ENCODE data around the gene TBC1D3B.
"Not testable (repeated sequence)": the region's sequence is repeated elsewhere in the genome, so short reads cannot be mapped to it uniquely, and the experiment has no call there.

TBC1D3B gene

GRCh38 chr17:36198831-36199465 is 22.5 kb upstream of the TBC1D3B start:
- no peak for DNase-seq

- DNase-seq: no peak
Measured at GRCh38 chr17:36197387-36197703, 20.9 kb upstream of the TBC1D3B start.

GRCh38 chr17:36196131-36196486 is 19.7 kb upstream of the TBC1D3B start:
- no peak for DNase-seq

DNA sequence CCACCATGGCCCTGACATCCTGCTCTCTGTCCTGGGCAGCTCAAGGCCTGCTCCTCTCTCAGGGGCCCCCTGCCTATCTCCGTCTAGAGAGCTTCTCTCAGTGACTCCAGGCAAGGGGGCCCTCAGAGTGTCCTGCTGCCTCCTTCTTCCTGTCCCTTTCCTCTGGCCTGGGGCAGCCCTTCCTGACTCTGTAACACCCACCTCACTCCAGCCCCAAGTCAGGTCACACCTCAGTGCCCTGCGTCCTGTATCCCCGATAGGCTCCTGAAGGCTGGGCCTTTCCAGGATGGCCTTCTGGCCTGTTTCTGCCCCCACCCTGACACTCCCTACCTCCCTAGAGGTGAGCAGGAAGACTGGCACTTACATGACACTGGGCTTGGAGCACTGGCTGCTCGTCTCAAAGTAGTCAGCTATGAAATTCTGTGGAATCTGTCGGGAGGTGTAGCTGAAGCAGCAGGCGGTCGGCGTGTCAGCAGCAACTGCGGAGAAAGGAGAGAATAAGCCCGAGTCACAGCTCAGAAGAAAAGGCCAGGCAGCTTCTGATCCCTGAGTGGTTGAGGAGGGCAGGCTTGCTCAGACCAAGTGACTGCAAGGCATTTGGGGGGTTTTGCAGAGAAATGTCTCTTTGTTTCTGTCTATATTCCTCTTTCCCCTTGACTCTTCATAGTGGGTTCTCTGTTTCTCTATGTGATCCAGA is 19.1 kb upstream of the TBC1D3B start:
- no peak for DNase-seq

GRCh38 chr17:36194832-36195433 is 18.5 kb upstream of the TBC1D3B start:
- DNase-seq: not testable (repeated sequence)

- DNase-seq: not testable (repeated sequence)
Measured at GRCh38 chr17:36194147-36194831, 17.9 kb upstream of the TBC1D3B start.

GRCh38 chr17:36193216-36193775 is 16.9 kb upstream of the TBC1D3B start:
- DNase-seq: no peak

DNA sequence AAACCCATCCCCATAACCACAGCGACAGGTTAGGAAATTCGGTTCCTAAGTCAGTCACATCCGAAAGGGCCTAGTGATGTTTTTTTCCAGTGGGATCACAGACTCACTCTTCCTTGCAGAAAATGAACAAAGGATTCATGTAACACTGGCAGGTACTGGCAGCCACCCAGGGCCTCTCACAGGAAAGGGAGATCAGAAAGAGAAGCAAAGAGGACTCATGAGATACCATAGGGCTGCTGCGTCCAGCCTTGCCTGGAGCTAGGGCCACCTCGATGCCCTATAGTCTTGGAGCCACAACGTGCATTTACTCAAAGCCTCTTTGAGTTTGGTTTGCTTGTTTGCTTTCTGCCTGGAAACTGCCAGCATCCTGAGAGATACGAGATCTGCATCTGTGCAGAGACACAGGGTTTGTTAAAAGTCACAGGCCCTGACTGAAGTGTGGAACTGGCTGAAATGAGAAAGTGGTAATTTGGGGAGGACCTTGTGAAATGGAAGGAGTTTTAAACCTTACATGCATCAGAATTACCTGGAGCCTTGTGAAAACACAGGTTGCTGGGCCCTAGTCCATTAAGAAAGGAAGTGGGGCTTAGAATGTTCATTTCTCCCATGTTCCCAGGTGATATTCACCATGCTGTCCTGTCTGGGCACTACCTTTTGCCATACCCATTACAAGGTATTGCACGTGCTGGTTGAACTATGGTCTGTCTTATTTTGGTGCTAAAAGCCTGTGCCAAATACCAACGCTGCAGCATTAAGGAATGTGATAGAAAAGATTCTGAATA is 14.3 kb upstream of the TBC1D3B start:
- not testable (repeated sequence) for DNase-seq

DNA sequence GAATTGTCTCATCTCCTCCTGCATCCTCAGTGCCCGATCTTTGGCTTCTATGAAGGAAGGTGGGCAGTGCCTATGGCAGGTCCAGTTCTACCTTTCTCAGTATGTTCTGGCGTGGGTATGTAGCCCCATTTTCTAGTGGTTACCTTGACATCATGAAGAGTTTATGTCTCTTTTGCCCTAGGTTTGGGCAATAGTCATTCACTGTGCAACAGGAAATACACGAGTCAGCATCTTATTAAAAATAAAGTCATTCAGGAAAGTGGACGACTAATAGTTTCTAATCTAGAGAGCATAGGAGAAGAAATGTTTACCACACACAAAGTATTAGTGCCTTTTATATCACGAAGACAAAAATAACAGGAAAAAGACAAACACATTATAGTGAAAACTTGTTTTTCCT is 13.6 kb upstream of the TBC1D3B start:
- not testable (repeated sequence) for DNase-seq

DNA sequence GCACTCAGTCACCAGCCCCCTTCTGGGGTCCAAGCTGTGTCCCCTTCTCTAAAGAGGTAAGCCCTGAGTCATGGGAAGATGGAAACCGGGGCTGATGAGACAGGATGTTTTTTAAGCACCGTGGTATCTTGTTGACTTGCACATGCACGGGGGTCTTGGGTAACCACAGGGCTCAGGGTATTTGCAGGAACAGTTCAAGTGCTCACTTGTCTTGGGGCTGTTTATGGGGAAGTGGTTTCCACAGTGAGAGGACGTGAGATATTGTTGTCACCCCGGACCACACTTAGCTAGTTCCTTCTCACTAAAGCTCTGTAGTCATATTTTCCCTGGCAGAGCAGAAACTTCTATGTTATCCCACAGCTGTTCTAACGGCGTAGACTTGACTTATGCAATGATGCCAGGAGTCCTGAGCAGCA is 12.5 kb upstream of the TBC1D3B start:
- no peak for DNase-seq

DNA sequence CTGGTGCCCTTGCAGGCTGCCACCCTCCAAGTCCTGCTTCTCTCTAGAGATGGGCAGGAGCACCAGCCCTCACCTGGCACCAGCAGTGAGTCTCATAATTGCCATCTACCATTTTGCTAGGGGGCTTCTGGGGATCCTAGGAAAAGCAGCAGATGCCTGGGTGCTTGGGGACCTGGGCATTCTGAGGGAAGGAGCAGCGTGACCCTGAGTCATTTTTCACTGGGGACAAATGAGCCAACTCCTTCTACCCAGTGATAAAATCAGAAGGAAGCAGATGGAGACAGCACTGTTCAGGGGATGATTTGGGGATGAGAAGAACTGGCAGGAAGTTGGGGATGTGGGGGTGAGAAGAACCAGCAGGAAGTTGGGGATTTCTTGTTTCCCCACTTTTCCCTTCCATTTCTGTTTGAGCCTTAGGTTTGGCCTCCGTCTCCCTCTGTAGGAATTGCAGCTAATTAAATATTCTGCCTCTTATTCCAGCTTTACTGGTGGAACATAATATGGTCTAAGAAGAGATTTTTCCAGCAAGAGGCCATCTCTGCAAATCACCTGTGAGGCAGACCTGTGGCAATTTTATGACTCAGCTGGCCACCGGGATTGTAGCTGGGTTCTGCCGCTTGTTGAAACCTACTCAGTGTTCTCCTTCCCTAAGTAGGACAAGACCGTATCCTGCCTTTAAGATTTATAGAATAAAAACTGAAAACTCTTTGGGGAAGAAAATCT is 11.7 kb upstream of the TBC1D3B start:
- not testable (repeated sequence) for DNase-seq

- not testable (repeated sequence) for DNase-seq
Measured at GRCh38 chr17:36186810-36187763, 10.7 kb upstream of the TBC1D3B start.

DNA sequence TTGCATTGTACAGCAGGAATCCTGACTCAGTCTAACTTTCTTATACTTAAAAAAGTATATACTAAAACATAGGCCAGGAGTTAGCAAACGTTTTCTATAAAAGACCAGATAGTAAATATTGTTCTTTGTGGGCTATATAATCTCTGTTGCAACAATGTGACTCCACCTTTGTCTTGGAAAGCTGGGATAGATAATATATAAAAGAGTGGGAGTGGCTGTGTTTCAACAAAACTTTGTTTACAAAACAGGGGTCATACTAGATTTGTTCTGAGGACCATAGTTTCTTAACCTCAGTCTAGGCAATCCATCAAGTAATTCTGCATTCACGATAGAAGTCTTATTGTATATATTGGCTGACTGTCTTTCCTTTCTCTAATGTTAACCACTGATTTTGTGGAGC is 9.0 kb upstream of the TBC1D3B start:
- DNase-seq: no peak

DNA sequence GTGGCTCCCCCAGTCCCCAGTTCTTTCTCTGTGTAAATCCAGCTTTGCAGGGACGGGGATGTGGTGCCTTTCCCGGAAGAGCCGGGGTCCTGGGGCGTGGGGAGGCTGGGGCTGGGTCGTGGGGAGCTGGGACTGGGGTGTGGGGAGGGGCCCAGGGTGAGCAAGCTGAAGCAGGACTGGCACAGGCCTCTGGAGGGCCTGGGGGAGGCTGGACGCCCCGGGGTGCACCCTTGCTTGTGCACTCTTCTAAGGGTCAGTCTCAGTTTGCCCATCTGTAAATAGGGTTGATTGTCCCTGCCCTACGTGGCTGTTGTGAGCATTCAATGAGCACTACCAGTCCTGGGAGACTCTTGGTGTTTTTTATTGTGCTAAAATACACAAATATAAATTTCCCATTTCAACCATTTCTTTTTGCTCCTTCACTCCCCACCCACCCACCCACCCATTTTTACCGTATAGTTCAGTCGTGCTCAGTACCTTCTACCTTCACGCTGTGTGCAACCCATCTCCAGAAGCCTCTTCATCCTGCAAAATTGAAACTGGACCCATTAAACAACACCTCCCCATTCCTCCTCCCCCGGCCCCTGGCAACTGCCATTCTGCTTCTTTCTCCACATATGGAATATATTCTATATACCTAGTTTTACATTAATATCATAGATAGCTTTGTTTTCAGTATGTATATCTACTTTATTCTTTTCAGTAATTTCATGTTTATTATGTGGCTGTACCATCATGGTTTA is 7.8 kb upstream of the TBC1D3B start:
- DNase-seq: no peak

- peak; percentile 63 for DNase-seq
Measured at GRCh38 chr17:36183001-36183971, 6.8 kb upstream of the TBC1D3B start.

GRCh38 chr17:36182176-36183000 is 6.0 kb upstream of the TBC1D3B start:
- no peak for DNase-seq

DNA sequence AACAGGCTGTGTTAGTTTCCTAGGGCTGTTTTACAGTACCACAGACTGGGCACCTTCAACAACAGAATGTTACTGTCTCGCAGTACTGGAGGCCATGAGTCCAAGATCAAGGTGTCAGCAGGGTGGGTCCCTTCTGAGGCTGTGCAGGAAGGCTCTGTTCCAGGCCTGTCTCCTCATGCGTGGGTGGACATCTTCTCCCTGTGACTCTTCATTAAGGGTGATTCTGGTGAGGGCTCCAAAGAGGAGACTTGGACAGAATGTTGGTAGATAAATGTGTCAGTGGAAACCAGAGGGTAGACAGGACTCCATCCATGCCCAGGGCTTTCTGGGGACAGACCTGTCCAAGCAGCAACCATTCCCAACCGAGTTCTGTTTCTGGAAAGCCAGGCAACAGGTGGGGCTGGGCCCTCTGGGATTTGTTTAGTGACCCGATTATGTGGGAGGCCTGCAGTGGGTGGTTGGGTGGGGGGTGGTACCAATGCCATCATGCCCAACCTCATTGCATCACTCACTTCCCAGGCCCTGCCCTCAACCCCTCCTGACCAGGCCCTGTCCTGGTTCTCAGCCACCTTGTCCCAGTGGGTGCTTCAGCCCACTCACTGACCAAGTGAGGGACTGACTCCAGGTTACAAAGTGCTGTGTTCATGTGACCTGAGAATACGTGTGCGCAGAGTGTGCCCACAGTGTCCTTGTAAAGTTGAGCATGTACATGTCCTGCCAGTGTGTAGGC is 5.2 kb upstream of the TBC1D3B start:
- not testable (repeated sequence) for DNase-seq
